ENCODE measurements around the gene TRNP1.
"Not testable (repeated sequence)": the region's sequence is repeated elsewhere in the genome, so short reads cannot be mapped to it uniquely, and the experiment has no call there.

The TRNP1 gene

GRCh38 chr1:26993237-26994019 lies at the start of gene TRNP1:
TSS of gene TRNP1 (plus strand) at chr1:26993692. CDS start at chr1:26993787, 95 bp downstream.
- DNase-seq (ENCODE audit: low read depth in 2 of 2): peak; percentile 37 to 51

DNA sequence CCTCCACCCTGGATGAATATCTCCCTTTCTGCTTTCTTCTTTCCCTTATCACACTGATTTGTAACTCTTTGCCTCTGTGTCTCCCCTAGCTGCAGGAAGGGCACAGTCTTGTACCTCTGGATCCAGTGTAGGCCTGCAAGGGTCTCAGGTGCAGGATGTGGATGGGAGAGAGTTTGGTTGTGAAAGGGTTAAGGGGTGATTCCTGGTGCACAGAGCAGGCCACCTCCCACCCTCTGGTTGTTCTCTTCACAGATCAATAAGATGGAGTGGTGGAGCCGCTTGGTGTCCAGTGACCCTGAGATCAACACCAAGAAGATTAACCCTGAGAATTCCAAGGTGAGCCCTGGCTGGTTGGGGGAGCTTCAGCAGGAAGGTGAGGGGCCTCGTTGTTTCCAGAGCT lies 48.4 kb upstream of the TRNP1 start:
- DNase-seq (ENCODE audit: low read depth in 2 of 2): no peak

- no peak for DNase-seq (ENCODE audit: low read depth in 2 of 2)
These were observed 47.8 kb upstream of the TRNP1 start for GRCh38 chr1:26945728-26946127.

- DNase-seq (ENCODE audit: low read depth in 2 of 2): no peak
These were observed 47.2 kb upstream of the TRNP1 start for GRCh38 chr1:26946270-26946669.

GRCh38 chr1:26948725-26949057 lies 44.8 kb upstream of the TRNP1 start:
- not testable (repeated sequence) for DNase-seq (ENCODE audit: low read depth in 2 of 2)

GRCh38 chr1:26949266-26949925 lies 44.1 kb upstream of the TRNP1 start:
- no peak for DNase-seq (ENCODE audit: low read depth in 2 of 2)

- no peak for DNase-seq (ENCODE audit: low read depth in 2 of 2)
These were observed 43.6 kb upstream of the TRNP1 start for GRCh38 chr1:26949926-26950319.

GRCh38 chr1:26950602-26951001 lies 42.9 kb upstream of the TRNP1 start:
- no peak for DNase-seq (ENCODE audit: low read depth in 2 of 2)

- no peak for DNase-seq (ENCODE audit: low read depth in 2 of 2)
These were observed 42.3 kb upstream of the TRNP1 start for GRCh38 chr1:26951216-26951615.

DNA sequence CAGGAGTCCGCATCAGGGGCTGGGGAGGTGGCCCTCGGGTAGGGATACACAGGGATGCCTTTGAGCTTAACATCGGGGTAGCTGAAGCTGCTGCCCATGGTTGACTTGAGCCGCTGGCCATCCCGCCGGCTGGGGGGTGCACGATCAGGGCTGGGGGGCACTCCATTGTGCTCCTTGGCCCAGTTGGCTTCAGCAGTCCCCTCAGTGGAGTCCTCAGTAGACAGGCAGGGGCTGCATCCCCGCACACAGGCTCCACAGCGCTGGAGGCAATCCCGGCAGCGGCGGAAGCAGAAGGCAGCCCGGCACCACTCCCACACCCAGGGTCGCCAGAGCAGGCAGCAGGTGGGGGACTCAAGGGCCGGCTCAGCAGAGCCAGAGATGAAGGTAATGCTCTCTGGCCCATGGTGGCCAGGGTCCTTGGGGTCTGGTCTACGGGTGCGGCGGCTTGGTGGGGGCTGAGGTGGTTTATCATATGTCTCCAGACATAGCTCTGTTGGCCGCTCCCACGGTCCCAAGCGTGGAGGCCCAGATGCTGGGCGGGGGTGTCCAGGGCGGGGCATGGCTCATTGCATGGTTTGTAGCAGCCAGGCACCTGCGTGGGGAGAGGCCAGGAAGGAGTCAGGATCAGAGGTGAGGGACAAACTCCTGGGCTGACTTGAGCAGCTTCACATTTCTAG lies 41.5 kb upstream of the TRNP1 start:
- no peak for DNase-seq (ENCODE audit: low read depth in 2 of 2)

DNA sequence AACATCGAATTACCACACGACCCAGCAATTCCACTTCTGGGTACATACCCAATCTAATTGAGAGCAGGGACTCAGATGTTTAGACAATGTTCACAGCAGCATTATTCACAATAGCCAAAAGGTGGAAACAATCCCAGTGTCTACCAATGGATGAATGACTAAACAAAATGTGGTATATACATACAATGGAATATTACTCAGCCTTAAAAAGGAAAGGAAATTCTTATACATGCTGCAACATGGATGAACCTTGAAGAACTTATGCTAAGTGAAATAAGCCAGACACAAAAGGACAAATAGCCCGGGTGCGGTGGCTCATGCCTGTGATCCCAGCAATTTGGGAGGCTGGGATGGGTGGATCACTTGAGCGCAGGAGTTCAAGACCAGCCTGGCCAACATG lies 40.1 kb upstream of the TRNP1 start:
- DNase-seq (ENCODE audit: low read depth in 2 of 2): no peak

DNA sequence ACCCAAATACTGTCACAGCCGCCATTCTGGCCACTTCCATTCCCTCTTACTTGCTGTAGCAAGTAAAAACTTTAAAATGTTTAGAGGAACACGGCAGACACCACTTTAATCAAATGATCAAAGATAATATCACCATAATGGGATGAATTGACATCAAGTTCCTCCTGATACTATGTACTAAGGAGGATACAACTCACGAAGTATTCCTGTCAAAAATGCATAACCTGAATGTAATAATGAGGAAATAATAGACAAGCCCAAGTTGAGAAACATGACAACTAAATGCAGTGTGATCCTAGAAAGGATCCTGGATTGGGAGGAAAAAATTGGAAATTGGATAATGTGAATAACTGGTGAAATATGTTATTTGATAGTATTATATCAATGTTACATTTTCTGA lies 37.2 kb upstream of the TRNP1 start:
- no peak for DNase-seq (ENCODE audit: low read depth in 2 of 2)

GRCh38 chr1:26957306-26957705 lies 36.2 kb upstream of the TRNP1 start:
- no peak for DNase-seq (ENCODE audit: low read depth in 2 of 2)

DNA sequence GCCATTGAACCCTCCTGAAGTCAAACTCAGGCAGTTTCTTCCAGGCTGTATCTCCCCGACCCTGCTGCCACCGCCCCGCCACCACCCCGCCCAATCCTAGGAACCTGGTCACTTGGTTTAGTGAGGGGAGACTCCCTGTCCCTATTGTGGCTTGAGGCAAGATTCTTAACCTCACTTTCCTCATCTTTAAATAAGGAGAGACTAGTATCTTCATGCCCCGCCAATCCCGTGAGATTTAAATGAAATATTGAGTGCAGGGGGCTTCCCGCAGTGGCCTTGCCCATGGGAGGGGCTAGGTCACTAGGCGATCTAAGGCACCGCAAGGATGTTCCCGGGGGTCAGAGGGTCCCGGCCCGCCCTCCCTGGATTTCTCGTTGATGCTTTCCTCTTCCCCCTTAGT lies 34.2 kb upstream of the TRNP1 start:
- no peak for DNase-seq (ENCODE audit: low read depth in 2 of 2)

GRCh38 chr1:26959722-26960624 lies 33.5 kb upstream of the TRNP1 start, which contains the start of gene KDF1:
TSS of gene KDF1 (minus strand) at chr1:26960468. CDS start at chr1:26952380, 8,088 bp downstream.
- DNase-seq (ENCODE audit: low read depth in 2 of 2): peak in 1 of 2 donors; percentile 25

DNA sequence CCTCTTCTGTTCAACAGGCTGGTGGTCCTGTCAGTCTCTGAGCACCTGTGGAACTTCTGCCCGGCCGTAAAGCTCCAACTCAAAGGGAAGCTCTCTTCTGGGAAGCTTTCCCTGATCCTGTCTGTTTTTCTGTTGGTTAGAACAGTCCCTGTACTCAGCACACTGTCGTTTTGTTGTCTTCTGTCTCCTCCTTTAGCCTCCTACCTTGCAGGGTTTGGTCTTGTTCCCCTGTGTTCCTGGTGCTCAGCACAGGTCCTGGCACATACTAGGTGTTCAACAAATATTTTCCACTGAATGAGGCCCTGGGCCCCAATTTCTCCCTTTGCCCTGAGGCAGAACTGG lies 32.9 kb upstream of the TRNP1 start:
- DNase-seq (ENCODE audit: low read depth in 2 of 2): no peak

GRCh38 chr1:26961826-26962225 lies 31.7 kb upstream of the TRNP1 start:
- DNase-seq (ENCODE audit: low read depth in 2 of 2): no peak

DNA sequence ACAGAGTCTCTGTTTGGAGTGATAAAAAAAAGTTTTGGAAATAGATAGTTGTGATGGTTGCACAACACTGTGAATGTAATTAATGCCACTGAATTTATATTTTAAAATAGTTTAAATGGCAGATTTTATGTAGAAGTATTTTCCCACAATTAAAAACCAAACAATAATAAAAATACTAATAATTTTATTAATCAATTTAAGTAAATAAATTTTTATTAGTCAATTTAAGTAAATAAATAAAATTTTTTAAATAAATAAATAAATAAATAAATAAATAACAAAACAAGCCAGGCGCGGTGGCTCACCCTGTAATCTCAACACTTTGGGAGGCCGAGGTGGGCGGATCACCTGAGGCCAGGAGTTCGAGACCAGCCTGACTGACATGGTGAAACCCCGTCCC lies 28.3 kb upstream of the TRNP1 start:
- DNase-seq (ENCODE audit: low read depth in 2 of 2): no peak

DNA sequence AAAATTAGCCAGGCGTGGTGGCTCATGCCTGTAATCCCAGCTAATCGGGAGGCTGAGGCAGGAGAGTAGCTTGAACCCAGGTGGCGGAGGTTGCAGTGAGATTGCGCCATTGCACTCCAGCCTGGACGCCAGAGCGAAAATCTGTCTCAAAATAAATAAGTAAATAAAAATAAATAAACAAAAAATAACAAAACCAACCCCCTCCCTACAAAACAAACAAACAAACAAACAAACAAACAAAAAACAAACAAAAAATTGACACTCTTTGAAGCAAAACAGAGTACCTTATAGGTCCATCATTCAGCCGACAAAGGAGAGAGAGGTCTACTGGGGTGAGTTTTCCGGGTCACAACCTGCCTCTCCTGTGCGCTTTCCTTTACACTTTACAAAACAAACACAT lies 27.9 kb upstream of the TRNP1 start:
- DNase-seq (ENCODE audit: low read depth in 2 of 2): no peak

- no peak for DNase-seq (ENCODE audit: low read depth in 2 of 2)
These were observed 22.7 kb upstream of the TRNP1 start for GRCh38 chr1:26970810-26971209.

DNA sequence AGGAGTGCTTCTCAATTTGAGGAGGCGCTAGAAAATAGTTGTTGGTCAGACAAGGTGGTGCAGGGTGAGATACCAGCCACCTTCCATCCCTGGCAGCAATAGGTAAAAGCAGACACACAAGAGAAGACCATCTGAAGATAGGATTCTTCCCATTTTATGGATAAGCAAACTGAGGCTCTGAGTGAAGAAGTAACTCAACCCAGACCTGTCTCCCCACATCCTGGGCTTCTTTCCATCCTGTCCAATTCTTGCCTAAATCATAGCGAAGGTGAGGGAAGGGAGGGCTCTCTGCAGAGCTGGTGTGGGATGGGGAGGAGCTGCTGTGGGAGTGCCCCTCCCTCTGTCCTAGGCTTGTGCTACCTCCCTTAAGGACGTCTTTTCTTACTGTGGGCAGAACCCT lies 21.9 kb upstream of the TRNP1 start:
- DNase-seq (ENCODE audit: low read depth in 2 of 2): no peak

- no peak for DNase-seq (ENCODE audit: low read depth in 2 of 2)
These were observed 21.1 kb upstream of the TRNP1 start for GRCh38 chr1:26972390-26972789.
